Transverse colon (tissue), 4 donors: Measurements from ENCODE around the gene ZCCHC3.

Experiments used
- CTCF ChIP-seq, 5 experiments: fragments of 200-600 bp in 3 of 5; fragments of 450-650 bp in 2 of 5; sonication (generic) in 3 of 5; IDR thresholded peaks; 1 replicate in 2 of 5; 2 replicates in 3 of 5; pipeline ENCODE4 v1.5.1; 2016 to 2017; ENCODE audit warnings: antibody characterized with exemption in 5 of 5, inconsistent platforms in 3 of 5, mild to moderate bottlenecking in 2 of 5, moderate library complexity in 1 of 5
- EP300 ChIP-seq: sonication (generic); formaldehyde crosslinking; IDR thresholded peaks from one replicate; pipeline ENCODE4 v1.6.1; 2017; ENCODE audit warnings: antibody characterized with exemption, low read depth
- POLR2A ChIP-seq: fragments of 450-650 bp; IDR thresholded peaks from one replicate; pipeline ENCODE4 v1.6.1; 2016; ENCODE audit warnings: antibody characterized with exemption, mild to moderate bottlenecking, moderate library complexity
- POLR2AphosphoS5 ChIP-seq, 3 donors: sonication (generic); formaldehyde crosslinking; IDR thresholded peaks; one replicate each; pipeline ENCODE4 v1.6.1; 2016; ENCODE audit warnings: antibody characterized with exemption in 3 of 3

- no peak for TF ChIP-seq CTCF (IDR thresholded peaks at IDR 0.05)
- no peak for TF ChIP-seq POLR2AphosphoS5 (IDR thresholded peaks at IDR 0.05)
- TF ChIP-seq POLR2A = no peak
- TF ChIP-seq EP300 = no peak
Measured at GRCh38 chr20:301886-302848, 4.8 kb downstream of the ZCCHC3 start.
